ENCODE measurements around the gene FRAS1. TPM values are rescaled to one million over a fixed set of nuclear protein-coding genes. Genes with fewer than 3 reads are reported as not detected.

Gene FRAS1
- total and polyA plus RNA-seq, 8 donors: 15.3 to 48.9 (median 40.4) TPM

DNA sequence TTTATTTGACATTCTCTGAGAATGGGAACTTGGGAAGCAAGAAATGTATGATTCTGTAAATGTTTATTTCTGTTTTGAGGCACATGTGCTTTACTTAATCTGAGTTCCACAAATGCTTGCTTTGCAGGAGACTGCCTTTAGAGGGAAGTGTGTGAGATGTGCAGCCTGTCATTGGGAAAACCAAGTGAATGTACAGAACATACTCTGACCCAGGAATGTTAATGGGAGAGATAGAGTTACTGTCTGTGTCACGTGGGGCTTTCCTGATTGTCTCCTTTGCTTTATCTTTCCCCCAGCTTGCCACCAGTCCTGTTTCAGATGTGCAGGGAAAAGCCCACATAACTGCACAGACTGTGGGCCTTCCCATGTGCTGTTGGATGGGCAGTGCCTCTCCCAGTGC, 275.9 kb downstream of the FRAS1 start:
- no peaks in the 10 kb centered on the region for H3K9me3 ChIP-seq
- no peak overlapping the region for H3K27ac ChIP-seq
- intact Hi-C loops (cut with DNase I): no loop called here
- no peak for TF ChIP-seq CTCF (IDR thresholded peaks at IDR 0.05)
- no peaks in the 10 kb centered on the region for H3K27me3 ChIP-seq
- no peak for DNase-seq
- H3K4me3 ChIP-seq: no peak overlapping the region
- no peak for ATAC-seq
- H3K4me1 ChIP-seq: no peaks in the 10 kb centered on the region
- no peaks in the 10 kb centered on the region for H3K36me3 ChIP-seq

GRCh38 chr4:78336093-78336943, 279.2 kb downstream of the FRAS1 start:
- Histone ChIP-seq H3K36me3 (no peaks in the 10 kb centered on the region), H3K27me3 (no peaks in the 10 kb centered on the region), H3K4me1 (no peaks in the 10 kb centered on the region), H3K4me3 (no peak overlapping the region), H3K27ac (no peak overlapping the region), H3K9me3 (no peaks in the 10 kb centered on the region)
- intact Hi-C loops (cut with DNase I): no loop called here
- DNase-seq (peak in 2 of 4 donors; percentile 44 to 61), ATAC-seq (no peak)
- TF ChIP-seq CTCF (IDR thresholded peaks at IDR 0.05): no peak

GRCh38 chr4:78337244-78338020, 280.3 kb downstream of the FRAS1 start:
- Histone ChIP-seq H3K36me3 (no peaks in the 10 kb centered on the region), H3K4me3 (no peak overlapping the region), H3K9me3 (no peaks in the 10 kb centered on the region), H3K4me1 (no peaks in the 10 kb centered on the region), H3K27ac (no peak overlapping the region), H3K27me3 (no peaks in the 10 kb centered on the region)
- intact Hi-C loops (cut with DNase I): no loop called here
- DNase-seq (no peak), ATAC-seq (no peak)
- TF ChIP-seq CTCF (IDR thresholded peaks at IDR 0.05): no peak

GRCh38 chr4:78342125-78342524, 285.0 kb downstream of the FRAS1 start:
- Histone ChIP-seq H3K4me3 (no peak overlapping the region), H3K9me3 (no peaks in the 10 kb centered on the region), H3K4me1 (no peaks in the 10 kb centered on the region), H3K27me3 (no peaks in the 10 kb centered on the region), H3K36me3 (no peaks in the 10 kb centered on the region), H3K27ac (no peak overlapping the region)
- DNase-seq: no peak
- ATAC-seq: no peak
- TF ChIP-seq CTCF (IDR thresholded peaks at IDR 0.05): no peak
- intact Hi-C loops (cut with DNase I): no loop called here

- H3K36me3 ChIP-seq: no peaks in the 10 kb centered on the region
- intact Hi-C loops (cut with DNase I): no loop called here
- no peak overlapping the region for H3K27ac ChIP-seq
- no peak for TF ChIP-seq CTCF (IDR thresholded peaks at IDR 0.05)
- H3K4me1 ChIP-seq: no peaks in the 10 kb centered on the region
- no peak overlapping the region for H3K4me3 ChIP-seq
- no peak for ATAC-seq
- H3K27me3 ChIP-seq: no peaks in the 10 kb centered on the region
- no peaks in the 10 kb centered on the region for H3K9me3 ChIP-seq
- DNase-seq: no peak
Observed at GRCh38 chr4:78343682-78344081, 286.6 kb downstream of the FRAS1 start.
